SK-N-SH (cell line): Measurements from ENCODE around the gene APOBEC2. TPM values are rescaled to one million over a fixed set of nuclear protein-coding genes. Genes with fewer than 3 reads are reported as not detected.

Source experiments
- CTCF ChIA-PET: fragments of 300-600, 350-600 bp; formaldehyde crosslinking; extraction: SDS; loops from one replicate; lab custom pipeline; 2021; lab: Yijun Ruan, JAX
- POLR2A ChIA-PET: fragments of 350-600 bp; sonication (Branson Sonifier 250); formaldehyde crosslinking; extraction: SDS; loops from one replicate; lab custom pipeline; 2020; ENCODE audit warnings: antibody characterized with exemption, inconsistent platforms; lab: Yijun Ruan, JAX
- DNase-seq: peaks from one replicate; pipeline ENCODE4 v3.0.0; 2012
- H2AFZ ChIP-seq: fragments of 200-600 bp; sonication (generic); 2 replicates; pipeline ENCODE4 v1.8.1; 2016; ENCODE audit warnings: antibody characterized with exemption, mild to moderate bottlenecking, low read depth
- H3F3A ChIP-seq: fragments of 200-600 bp; sonication (generic); replicated peaks from 2 replicates; pipeline ENCODE3; 2016; ENCODE audit warnings: antibody characterized with exemption, mild to moderate bottlenecking; ENCODE audit not compliant: insufficient read depth
- H3K27ac ChIP-seq, 2 experiments: fragments of 200-500 bp in 1 of 2; fragments of 200-600 bp in 1 of 2; sonication (Bioruptor generic) in 1 of 2; sonication (generic), shearing (Covaris generic) in 1 of 2; 2 replicates each; pipeline versions ENCODE4 v1.5.1 to v1.6.1; 2014 to 2016; ENCODE audit warnings: low read depth in 2 of 2, inconsistent platforms in 1 of 2, low read length in 1 of 2, mild to moderate bottlenecking in 1 of 2, mixed read lengths in 1 of 2
- H3K27me3 ChIP-seq: fragments of 200-600 bp; sonication (generic), shearing (Covaris generic); 2 replicates; pipeline ENCODE4 v1.6.1; 2016; ENCODE audit warnings: mixed run types; ENCODE audit not compliant: insufficient read depth
- H3K36me3 ChIP-seq, 2 experiments: fragments of 200-500 bp in 1 of 2; fragments of 200-600 bp in 1 of 2; sonication (Bioruptor generic) in 1 of 2; sonication (generic) in 1 of 2; replicated peaks in 1 of 2; 2 replicates each; pipeline versions ENCODE3 to v1.5.1; 2014 to 2016; ENCODE audit warnings: low read length in 1 of 2, mild to moderate bottlenecking in 1 of 2; ENCODE audit not compliant: insufficient read depth in 2 of 2, control insufficient read depth in 1 of 2
- H3K4me1 ChIP-seq, 2 experiments: fragments of 200-500 bp in 1 of 2; fragments of 200-600 bp in 1 of 2; sonication (Bioruptor generic) in 1 of 2; sonication (generic), shearing (Covaris generic) in 1 of 2; 2 replicates each; pipeline versions ENCODE4 v1.5.1 to v1.6.1; 2014 to 2016; ENCODE audit warnings: low read depth in 1 of 2, low read length in 1 of 2, mixed run types in 1 of 2; ENCODE audit not compliant: insufficient read depth in 2 of 2, control insufficient read depth in 1 of 2
- H3K4me2 ChIP-seq: fragments of 200-600 bp; sonication (generic), shearing (Covaris generic); 2 replicates; pipeline ENCODE4 v1.6.1; 2017; ENCODE audit warnings: mixed run types
- H3K4me3 ChIP-seq, 2 experiments: fragments of 200-500 bp in 1 of 2; fragments of 200-600 bp in 1 of 2; sonication (Bioruptor generic) in 1 of 2; sonication (generic), shearing (Covaris generic) in 1 of 2; 2 replicates each; pipeline versions ENCODE4 v1.5.1 to v1.8.1; 2014 to 2016; ENCODE audit warnings: low read depth in 2 of 2, inconsistent platforms in 1 of 2, low read length in 1 of 2, mild to moderate bottlenecking in 1 of 2, mixed read lengths in 1 of 2, moderate library complexity in 1 of 2
- H3K79me2 ChIP-seq: fragments of 200-600 bp; sonication (generic); 2 replicates; pipeline ENCODE4 v1.8.1; 2017; ENCODE audit warnings: mild to moderate bottlenecking; ENCODE audit not compliant: insufficient read depth
- H3K9ac ChIP-seq: fragments of 200-600 bp; sonication (generic); 2 replicates; pipeline ENCODE4 v1.6.1; 2017; ENCODE audit warnings: mixed run types
- H3K9me2 ChIP-seq: fragments of 200-600 bp; sonication (generic); 2 replicates; pipeline ENCODE4 v1.6.1; 2017; ENCODE audit warnings: mixed run types
- H3K9me3 ChIP-seq: fragments of 200-600 bp; sonication (generic); 2 replicates; pipeline ENCODE4 v1.6.1; 2017; ENCODE audit warnings: mixed run types, mild to moderate bottlenecking, moderate library complexity
- H4K20me1 ChIP-seq: fragments of 200-600 bp; sonication (generic); 2 replicates; pipeline ENCODE4 v1.6.1; 2017; ENCODE audit warnings: mild to moderate bottlenecking, mixed run types; ENCODE audit not compliant: insufficient read depth
- CHD2 ChIP-seq: fragments of 150-350 bp; IDR thresholded peaks from 2 replicates; pipeline ENCODE4 v1.6.1; 2018; ENCODE audit warnings: low read length; ENCODE audit not compliant: partially characterized antibody
- ELF1 ChIP-seq: IDR thresholded peaks from 2 replicates; pipeline ENCODE4 v1.4.0; 2012
- FOSL2 ChIP-seq: IDR thresholded peaks from 2 replicates; pipeline ENCODE4 v1.4.0; 2012; ENCODE audit warnings: low read depth, mild to moderate bottlenecking, moderate library complexity, borderline replicate concordance
- FOXJ3 ChIP-seq: sonication (generic); formaldehyde crosslinking; IDR thresholded peaks from 2 replicates; pipeline ENCODE4 v1.5.1; 2020; ENCODE audit warnings: mild to moderate bottlenecking, missing genetic modification reagents
- JUND ChIP-seq: IDR thresholded peaks from 2 replicates; pipeline ENCODE4 v1.4.0; 2012
- NRF1 ChIP-seq: IDR thresholded peaks from 2 replicates; pipeline ENCODE4 v1.6.1; 2012; ENCODE audit warnings: low read depth, mild to moderate bottlenecking, low read length
- RAD21 ChIP-seq: IDR thresholded peaks from 2 replicates; pipeline ENCODE4 v1.6.1; 2012; ENCODE audit warnings: mild to moderate bottlenecking, low read length
- SIN3A ChIP-seq: IDR thresholded peaks from 2 replicates; pipeline ENCODE4 v1.6.1; 2012; ENCODE audit warnings: low read depth, mild to moderate bottlenecking, low read length, moderate library complexity, borderline replicate concordance
- SMC3 ChIP-seq: IDR thresholded peaks from 2 replicates; pipeline ENCODE4 v1.6.1; 2012; ENCODE audit warnings: low read depth, low read length, improper control_type of control experiment
- TCF12 ChIP-seq: IDR thresholded peaks from 2 replicates; pipeline ENCODE4 v1.4.0; 2012
- TEAD4 ChIP-seq: IDR thresholded peaks from 2 replicates; pipeline ENCODE4 v1.4.0; 2012; ENCODE audit warnings: mild to moderate bottlenecking, borderline replicate concordance; ENCODE audit not compliant: insufficient read depth
- WGBS: methylation state at CpG from one replicate; pipeline ENCODE4 v1.1.6; 2017; ENCODE audit warnings: low lambda C conversion rate; 5-methylcytosine and 5-hydroxymethylcytosine counted together
- polyA plus RNA-seq, 3 experiments: library from polyadenylated mRNA; depleted of rRNA; stranded (reverse); fragments of >200 nt; gene quantifications; 2 replicates each; pipeline ENCODE4 v1.2.3, GENCODE V29; 2012
- TF ChIP-seq, protein P1 (sequence below): IDR thresholded peaks from 2 replicates; pipeline ENCODE4 v1.4.0; 2012; ENCODE audit warnings: low read depth
- TF ChIP-seq, protein P2 (sequence below): fragments of 150-350 bp; IDR thresholded peaks from 2 replicates; pipeline ENCODE4 v1.6.1; 2016; ENCODE audit warnings: mild to moderate bottlenecking, low read depth, low read length
- TF ChIP-seq, protein P3 (sequence below): IDR thresholded peaks from 2 replicates; pipeline ENCODE4; 2012
- TF ChIP-seq, protein P4 (sequence below): IDR thresholded peaks from 2 replicates; pipeline ENCODE4 v1.4.0; 2012; ENCODE audit warnings: low read depth, borderline replicate concordance
- TF ChIP-seq, protein P5 (sequence below): fragments of 200-600 bp; sonication (generic); IDR thresholded peaks from 2 replicates; pipeline ENCODE4 v1.6.1; 2017; ENCODE audit warnings: antibody characterized with exemption, mild to moderate bottlenecking, moderate library complexity

Gene APOBEC2
- polyA plus RNA-seq, 1 of the 3 experiments (the other 2 are of a cell fraction), result not detected

DNA sequence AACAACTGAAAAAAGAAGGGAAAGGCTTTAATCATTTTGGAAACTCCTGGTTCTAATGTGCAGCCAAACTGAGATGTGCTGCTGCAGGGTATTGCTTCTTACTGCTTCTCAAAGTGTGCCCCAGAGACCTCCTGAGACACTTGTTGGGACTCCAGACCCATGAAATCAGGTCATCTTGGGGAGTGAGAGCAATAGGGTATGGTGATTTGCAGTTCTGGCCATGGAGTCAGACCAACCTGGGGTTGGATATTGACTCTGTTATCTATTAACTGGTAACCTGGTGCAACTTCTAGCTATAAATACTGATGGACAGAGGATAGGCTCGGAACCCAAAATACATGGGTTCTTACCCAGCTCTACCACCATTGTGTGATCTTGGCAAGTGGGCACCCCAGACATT lies 6.9 kb upstream of the APOBEC2 start:
- Histone ChIP-seq H3K27me3 (no peaks in the 10 kb centered on the region), H3K79me2 (no peaks in the 10 kb centered on the region), H3K27ac (no peak overlapping the region), H3F3A (no peaks in the 10 kb centered on the region), H3K9me3 (no peaks in the 10 kb centered on the region), H3K4me2 (no peak overlapping the region), H2AFZ (no peak overlapping the region), H3K36me3 (no peaks in the 10 kb centered on the region), H3K9me2 (no peaks in the 10 kb centered on the region), H3K4me1 (no peaks in the 10 kb centered on the region), H4K20me1 (no peaks in the 10 kb centered on the region), H3K9ac (no peak overlapping the region), H3K4me3 (no peak overlapping the region)
- WGBS, result 86% methylated on average over 1 of the region's 1 CpG
- DNase-seq, result no peak
- POLR2A ChIA-PET, result no interaction called here
- TF ChIP-seq, protein P1, sequence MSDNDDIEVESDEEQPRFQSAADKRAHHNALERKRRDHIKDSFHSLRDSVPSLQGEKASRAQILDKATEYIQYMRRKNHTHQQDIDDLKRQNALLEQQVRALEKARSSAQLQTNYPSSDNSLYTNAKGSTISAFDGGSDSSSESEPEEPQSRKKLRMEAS, result no peak
- TF ChIP-seq, protein P2, sequence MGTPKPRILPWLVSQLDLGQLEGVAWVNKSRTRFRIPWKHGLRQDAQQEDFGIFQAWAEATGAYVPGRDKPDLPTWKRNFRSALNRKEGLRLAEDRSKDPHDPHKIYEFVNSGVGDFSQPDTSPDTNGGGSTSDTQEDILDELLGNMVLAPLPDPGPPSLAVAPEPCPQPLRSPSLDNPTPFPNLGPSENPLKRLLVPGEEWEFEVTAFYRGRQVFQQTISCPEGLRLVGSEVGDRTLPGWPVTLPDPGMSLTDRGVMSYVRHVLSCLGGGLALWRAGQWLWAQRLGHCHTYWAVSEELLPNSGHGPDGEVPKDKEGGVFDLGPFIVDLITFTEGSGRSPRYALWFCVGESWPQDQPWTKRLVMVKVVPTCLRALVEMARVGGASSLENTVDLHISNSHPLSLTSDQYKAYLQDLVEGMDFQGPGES, result no peak
- TF ChIP-seq SMC3, result no peak
- no peak for TF ChIP-seq TEAD4
- no peak for TF ChIP-seq FOXJ3 (CRISPR knock-in tag)
- TF ChIP-seq CHD2, result no peak
- TF ChIP-seq, protein P3, sequence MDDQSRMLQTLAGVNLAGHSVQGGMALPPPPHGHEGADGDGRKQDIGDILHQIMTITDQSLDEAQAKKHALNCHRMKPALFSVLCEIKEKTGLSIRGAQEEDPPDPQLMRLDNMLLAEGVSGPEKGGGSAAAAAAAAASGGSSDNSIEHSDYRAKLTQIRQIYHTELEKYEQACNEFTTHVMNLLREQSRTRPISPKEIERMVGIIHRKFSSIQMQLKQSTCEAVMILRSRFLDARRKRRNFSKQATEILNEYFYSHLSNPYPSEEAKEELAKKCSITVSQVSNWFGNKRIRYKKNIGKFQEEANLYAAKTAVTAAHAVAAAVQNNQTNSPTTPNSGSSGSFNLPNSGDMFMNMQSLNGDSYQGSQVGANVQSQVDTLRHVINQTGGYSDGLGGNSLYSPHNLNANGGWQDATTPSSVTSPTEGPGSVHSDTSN, result no peak
- TF ChIP-seq JUND, result no peak
- no peak for TF ChIP-seq SIN3A
- no peak for TF ChIP-seq FOSL2
- TF ChIP-seq, protein P4, sequence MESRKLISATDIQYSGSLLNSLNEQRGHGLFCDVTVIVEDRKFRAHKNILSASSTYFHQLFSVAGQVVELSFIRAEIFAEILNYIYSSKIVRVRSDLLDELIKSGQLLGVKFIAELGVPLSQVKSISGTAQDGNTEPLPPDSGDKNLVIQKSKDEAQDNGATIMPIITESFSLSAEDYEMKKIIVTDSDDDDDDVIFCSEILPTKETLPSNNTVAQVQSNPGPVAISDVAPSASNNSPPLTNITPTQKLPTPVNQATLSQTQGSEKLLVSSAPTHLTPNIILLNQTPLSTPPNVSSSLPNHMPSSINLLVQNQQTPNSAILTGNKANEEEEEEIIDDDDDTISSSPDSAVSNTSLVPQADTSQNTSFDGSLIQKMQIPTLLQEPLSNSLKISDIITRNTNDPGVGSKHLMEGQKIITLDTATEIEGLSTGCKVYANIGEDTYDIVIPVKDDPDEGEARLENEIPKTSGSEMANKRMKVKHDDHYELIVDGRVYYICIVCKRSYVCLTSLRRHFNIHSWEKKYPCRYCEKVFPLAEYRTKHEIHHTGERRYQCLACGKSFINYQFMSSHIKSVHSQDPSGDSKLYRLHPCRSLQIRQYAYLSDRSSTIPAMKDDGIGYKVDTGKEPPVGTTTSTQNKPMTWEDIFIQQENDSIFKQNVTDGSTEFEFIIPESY, result no peak
- no peak for TF ChIP-seq ELF1
- TF ChIP-seq, protein P5, sequence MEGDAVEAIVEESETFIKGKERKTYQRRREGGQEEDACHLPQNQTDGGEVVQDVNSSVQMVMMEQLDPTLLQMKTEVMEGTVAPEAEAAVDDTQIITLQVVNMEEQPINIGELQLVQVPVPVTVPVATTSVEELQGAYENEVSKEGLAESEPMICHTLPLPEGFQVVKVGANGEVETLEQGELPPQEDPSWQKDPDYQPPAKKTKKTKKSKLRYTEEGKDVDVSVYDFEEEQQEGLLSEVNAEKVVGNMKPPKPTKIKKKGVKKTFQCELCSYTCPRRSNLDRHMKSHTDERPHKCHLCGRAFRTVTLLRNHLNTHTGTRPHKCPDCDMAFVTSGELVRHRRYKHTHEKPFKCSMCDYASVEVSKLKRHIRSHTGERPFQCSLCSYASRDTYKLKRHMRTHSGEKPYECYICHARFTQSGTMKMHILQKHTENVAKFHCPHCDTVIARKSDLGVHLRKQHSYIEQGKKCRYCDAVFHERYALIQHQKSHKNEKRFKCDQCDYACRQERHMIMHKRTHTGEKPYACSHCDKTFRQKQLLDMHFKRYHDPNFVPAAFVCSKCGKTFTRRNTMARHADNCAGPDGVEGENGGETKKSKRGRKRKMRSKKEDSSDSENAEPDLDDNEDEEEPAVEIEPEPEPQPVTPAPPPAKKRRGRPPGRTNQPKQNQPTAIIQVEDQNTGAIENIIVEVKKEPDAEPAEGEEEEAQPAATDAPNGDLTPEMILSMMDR, result no peak
- no peak for TF ChIP-seq NRF1
- TF ChIP-seq RAD21, result no peak
- TF ChIP-seq TCF12, result no peak
- CTCF ChIA-PET, result interaction anchor here (1.0 to 1.2 kb wide), 3 partner anchors 10 to 134 kb away, joined by 3 to 4 read pairs (median 4); no protein-coding TSS in a partner anchor
